A549 (cell line): ENCODE data around the gene DECR2. TPM values are rescaled to one million over a fixed set of nuclear protein-coding genes. Genes with fewer than 3 reads are reported as not detected.

Source experiments
- ATAC-seq, 2 experiments: fragments of 200-7000 bp in 1 of 2; fragments of >200 bp in 1 of 2; cut with Nextera tagmentation in 1 of 2; cut with Tn5 transposase in 1 of 2; 3 replicates each; pipeline versions ENCODE4 v1.8.0 to v1.9.1; 2018 to 2020; ENCODE audit warnings: mild to moderate bottlenecking in 1 of 2, moderate library complexity in 1 of 2
- CTCF ChIA-PET: fragments of 300-600 bp; sonication (Branson Sonifier 250); formaldehyde crosslinking; extraction: SDS; loops from one replicate; lab custom pipeline; 2021; ENCODE audit warnings: antibody characterized with exemption, inconsistent platforms; lab: Yijun Ruan, JAX
- POLR2A ChIA-PET: fragments of 350-600 bp; formaldehyde crosslinking; extraction: SDS; loops from one replicate; lab custom pipeline; 2021; ENCODE audit warnings: antibody characterized with exemption, inconsistent platforms; lab: Yijun Ruan, JAX
- DNase-seq, 2 experiments: peaks; one replicate each; pipeline versions ENCODE4 v3.0.0 to v3.0.0-alpha.2; 2011 to 2016; ENCODE audit warnings: low read depth in 1 of 2, low spot score in 1 of 2
- FAIRE-seq: peaks from 2 replicates; lab custom pipeline; 2011; peaks lifted over from hg19 to GRCh38; lab: Jason Lieb, UNC
- H3K27ac ChIP-seq, 2 experiments: fragments of >200 bp; sonication (Bioruptor Twin); formaldehyde crosslinking; 3 replicates each; pipeline ENCODE4 v1.5.1; 2016 to 2017
- H3K4me1 ChIP-seq: fragments of >200 bp; sonication (Bioruptor Twin); formaldehyde crosslinking; 3 replicates; pipeline ENCODE4 v1.6.1; 2016
- H3K4me2 ChIP-seq: fragments of >200 bp; sonication (Bioruptor Twin); formaldehyde crosslinking; 3 replicates; pipeline ENCODE4 v1.6.1; 2016
- H3K4me3 ChIP-seq: fragments of >200 bp; sonication (Bioruptor Twin); formaldehyde crosslinking; 3 replicates; pipeline ENCODE4 v1.5.1; 2016
- H3K9me3 ChIP-seq: fragments of >200 bp; sonication (Bioruptor Twin); formaldehyde crosslinking; 3 replicates; pipeline ENCODE4 v1.6.1; 2016
- CHD2 ChIP-seq: fragments of 150-350 bp; IDR thresholded peaks from 2 replicates; pipeline ENCODE4 v1.6.1; 2014; ENCODE audit warnings: low read length; ENCODE audit not compliant: partially characterized antibody
- E2F6 ChIP-seq: IDR thresholded peaks from 2 replicates; pipeline ENCODE4 v1.6.1; 2012; ENCODE audit warnings: low read depth, borderline replicate concordance
- EHF ChIP-seq: fragments of 250-450 bp; sonication (Bioruptor Pico); IDR thresholded peaks from 2 replicates; pipeline ENCODE4 v1.5.0; 2020; ENCODE audit warnings: mild to moderate bottlenecking
- EHMT2 ChIP-seq: fragments of 200-600 bp; sonication (generic); IDR thresholded peaks from 2 replicates; pipeline ENCODE4 v1.6.1; 2016; ENCODE audit warnings: antibody characterized with exemption, low read depth, mild to moderate bottlenecking, moderate library complexity
- FOXS1 ChIP-seq: fragments of 250-450 bp; sonication (Bioruptor Pico); IDR thresholded peaks from 2 replicates; pipeline ENCODE4 v1.5.0; 2020; ENCODE audit warnings: mild to moderate bottlenecking, moderate library complexity
- GATA3 ChIP-seq: IDR thresholded peaks from 2 replicates; pipeline ENCODE4 v1.6.1; 2012; ENCODE audit warnings: borderline replicate concordance
- HES2 ChIP-seq: fragments of >200 bp; sonication (Bioruptor Twin); formaldehyde crosslinking; IDR thresholded peaks from 2 replicates; pipeline ENCODE4 v1.6.1; 2016
- HOXB5 ChIP-seq: fragments of 250-450 bp; sonication (Bioruptor Pico); IDR thresholded peaks from 2 replicates; pipeline ENCODE4 v1.5.0; 2020; ENCODE audit warnings: mild to moderate bottlenecking, moderate library complexity
- JUNB ChIP-seq: fragments of >200 bp; sonication (Bioruptor Twin); formaldehyde crosslinking; IDR thresholded peaks from 2 replicates; pipeline ENCODE4 v1.6.1; 2016
- NPAS2 ChIP-seq: fragments of 250-450 bp; sonication (Bioruptor Pico); IDR thresholded peaks from 2 replicates; pipeline ENCODE4 v1.8.0; 2022; ENCODE audit warnings: mild to moderate bottlenecking, moderate library complexity, borderline replicate concordance
- POLR2AphosphoS2 ChIP-seq: conservative IDR thresholded peaks from 2 replicates; pipeline ENCODE4 v1.6.1; 2012; ENCODE audit warnings: low read length, improper control_type of control experiment, inconsistent platforms
- RAD21 ChIP-seq, 2 experiments: fragments of >200 bp in 1 of 2; sonication (Bioruptor Twin) in 1 of 2; formaldehyde crosslinking in 1 of 2; IDR thresholded peaks in 1 of 2; conservative IDR thresholded peaks in 1 of 2; 2 replicates in 1 of 2; 3 replicates in 1 of 2; pipeline ENCODE4 v1.6.1; 2012 to 2018; ENCODE audit warnings: inconsistent platforms in 1 of 2
- RFX5 ChIP-seq: fragments of 450-650 bp; IDR thresholded peaks from 2 replicates; pipeline ENCODE4 v1.7.1; 2014; ENCODE audit warnings: antibody characterized with exemption, mild to moderate bottlenecking, moderate library complexity
- SREBF2 ChIP-seq: fragments of 450-650 bp; IDR thresholded peaks from 2 replicates; pipeline ENCODE4 v1.6.1; 2014; ENCODE audit warnings: mild to moderate bottlenecking, moderate library complexity
- TFCP2L1 ChIP-seq: fragments of 250-450 bp; sonication (Bioruptor Pico); IDR thresholded peaks from 2 replicates; pipeline ENCODE4 v1.5.0; 2021; ENCODE audit warnings: mild to moderate bottlenecking
- TP53 ChIP-seq: fragments of 250-450 bp; sonication (Bioruptor Pico); IDR thresholded peaks from 2 replicates; pipeline ENCODE4 v1.5.0; 2021; ENCODE audit warnings: mild to moderate bottlenecking, moderate library complexity
- ZFP36 ChIP-seq: fragments of 450-650 bp; IDR thresholded peaks from 2 replicates; pipeline ENCODE4 v1.6.1; 2014; ENCODE audit warnings: borderline replicate concordance; ENCODE audit not compliant: partially characterized antibody
- ZSCAN20 ChIP-seq: fragments of 250-450 bp; sonication (Bioruptor Pico); IDR thresholded peaks from 2 replicates; pipeline ENCODE4 v1.8.0; 2022; ENCODE audit warnings: mild to moderate bottlenecking, moderate library complexity
- WGBS: methylation state at CpG from one replicate; pipeline ENCODE4 v1.1.6; 2017; ENCODE audit errors: missing lambda C conversion rate; 5-methylcytosine and 5-hydroxymethylcytosine counted together
- polyA plus RNA-seq, 4 experiments: library from polyadenylated mRNA; depleted of rRNA in 3 of 4; stranded (reverse); fragments of >200 nt; fragmentation: RNase III in 1 of 4; extraction: RNeasy Plus Mini Kit Qiagen cat#74134 plus additional on column Dnase treatment in 1 of 4; gene quantifications; 2 replicates in 3 of 4; 3 replicates in 1 of 4; pipeline ENCODE4 v1.2.3, GENCODE V29; 2011 to 2017
- TF ChIP-seq, protein P1 (sequence below): fragments of >200 bp; sonication (Bioruptor Twin); formaldehyde crosslinking; IDR thresholded peaks from 3 replicates; pipeline ENCODE4 v1.6.1; 2016
- TF ChIP-seq, protein P2 (sequence below): fragments of 450-650 bp; IDR thresholded peaks from 2 replicates; pipeline ENCODE4 v1.6.1; 2014; ENCODE audit warnings: antibody characterized with exemption
- TF ChIP-seq, protein P3 (sequence below): fragments of 150-350 bp; IDR thresholded peaks from 2 replicates; pipeline ENCODE4 v1.6.1; 2014; ENCODE audit warnings: low read depth, mild to moderate bottlenecking, low read length
- TF ChIP-seq, protein P4 (sequence below): fragments of 200-600 bp; sonication (generic); IDR thresholded peaks from 2 replicates; pipeline ENCODE4 v1.6.1; 2016; ENCODE audit warnings: antibody characterized with exemption, mild to moderate bottlenecking, moderate library complexity

Gene DECR2
- polyA plus RNA-seq, 2 of the 4 experiments (the other 2 are of a cell fraction): 15.5 to 34.2 TPM

DNA sequence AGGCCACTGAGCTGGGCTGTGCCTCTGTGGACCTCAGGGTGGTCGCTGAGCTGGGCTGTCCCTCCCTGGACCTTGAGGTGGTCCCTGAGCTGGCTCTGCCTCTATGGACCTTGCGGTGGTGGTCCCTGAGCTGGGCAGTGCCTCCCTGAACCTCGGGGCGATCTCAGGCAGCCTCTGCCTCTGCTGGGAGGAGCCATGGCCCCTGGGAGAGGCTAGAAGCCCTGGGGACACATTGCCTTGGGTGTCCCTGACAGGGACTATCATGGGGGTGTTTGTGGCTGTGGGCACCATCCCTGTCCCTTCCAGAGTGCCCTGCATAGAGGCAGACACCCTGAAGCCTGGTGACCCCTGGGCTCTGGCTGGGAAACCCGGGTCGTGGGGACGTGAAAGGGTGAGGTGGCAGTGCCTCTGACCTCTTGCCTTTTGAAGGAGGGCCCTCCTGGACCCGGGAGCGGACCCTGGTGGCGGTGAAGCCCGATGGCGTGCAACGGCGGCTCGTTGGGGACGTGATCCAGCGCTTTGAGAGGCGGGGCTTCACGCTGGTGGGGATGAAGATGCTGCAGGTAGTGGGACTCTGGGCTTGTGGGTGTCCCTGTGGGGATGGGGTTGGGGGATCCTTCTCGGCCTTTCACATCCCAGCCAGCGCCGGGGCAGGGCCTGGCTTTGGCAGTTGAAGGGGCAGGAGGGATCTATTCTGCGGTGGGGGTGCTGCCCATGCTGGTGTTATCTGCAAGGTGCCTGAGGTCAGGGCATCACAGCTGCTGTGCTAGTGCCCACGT is 2.9 kb upstream of the DECR2 start:
- FAIRE-seq (no peak), DNase-seq (no peak), ATAC-seq (no peak)
- TF ChIP-seq EHMT2: no peak
- 0 out of 2 replicates have a peak, but pooled peaks have one; percentile 19 for TF ChIP-seq TP53 (CRISPR knock-in tag)
- Histone ChIP-seq H3K4me1 (peaks cover 45% of the 10 kb centered on the region), H3K9me3 (no peaks in the 10 kb centered on the region), H3K27ac (peak overlapping the region; percentile 94 to 99; a peak in 4 of 6 replicates), H3K4me2 (peak overlapping the region; percentile 86), H3K4me3 (no peak overlapping the region)
- 77% methylated on average over 21 of the region's 24 CpGs for WGBS
- ChIA-PET CTCF (interaction anchor here (0.6 to 1.3 kb wide), 6 partner anchors 24 to 302 kb away, joined by 3 to 6 read pairs (median 3); no protein-coding TSS in a partner anchor), POLR2A (no interaction called here)

GRCh38 chr16:399340-400019 is 2.2 kb upstream of the DECR2 start:
- CTCF ChIA-PET: interaction anchor here (1.2 to 2.3 kb wide), 2 partner anchors 25 to 127 kb away, joined by 3 to 14 read pairs; partner anchors contain the start of gene RAB11FIP3
- FAIRE-seq (no peak), ATAC-seq (no peak), DNase-seq (peak in 1 of 2 experiments; percentile 19)
- 86% methylated on average over 22 of the region's 22 CpGs for WGBS
- no peak overlapping the region for H3K4me3 ChIP-seq
- POLR2A ChIA-PET: interaction anchor here (0.6 to 1.3 kb wide), 2 partner anchors 13 to 183 kb away, joined by 5 to 9 read pairs; no protein-coding TSS in a partner anchor
- TF ChIP-seq, protein P1, sequence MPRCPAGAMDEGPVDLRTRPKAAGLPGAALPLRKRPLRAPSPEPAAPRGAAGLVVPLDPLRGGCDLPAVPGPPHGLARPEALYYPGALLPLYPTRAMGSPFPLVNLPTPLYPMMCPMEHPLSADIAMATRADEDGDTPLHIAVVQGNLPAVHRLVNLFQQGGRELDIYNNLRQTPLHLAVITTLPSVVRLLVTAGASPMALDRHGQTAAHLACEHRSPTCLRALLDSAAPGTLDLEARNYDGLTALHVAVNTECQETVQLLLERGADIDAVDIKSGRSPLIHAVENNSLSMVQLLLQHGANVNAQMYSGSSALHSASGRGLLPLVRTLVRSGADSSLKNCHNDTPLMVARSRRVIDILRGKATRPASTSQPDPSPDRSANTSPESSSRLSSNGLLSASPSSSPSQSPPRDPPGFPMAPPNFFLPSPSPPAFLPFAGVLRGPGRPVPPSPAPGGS: no peak
- TF ChIP-seq CHD2 (no peak), ZFP36 (no peak), JUNB (no peak), TFCP2L1 (CRISPR knock-in tag) (no peak), POLR2AphosphoS2 (no peak), E2F6 (no peak), GATA3 (no peak), RFX5 (no peak), RAD21 (conservative IDR thresholded peaks at IDR 0.05 in 1 of 2, IDR thresholded peaks at IDR 0.05 in 1 of 2) (no peak), FOXS1 (no peak), SREBF2 (no peak), HOXB5 (CRISPR knock-in tag) (no peak), EHF (no peak), HES2 (no peak), ZSCAN20 (no peak), NPAS2 (CRISPR knock-in tag) (no peak)
- TF ChIP-seq, protein P2, sequence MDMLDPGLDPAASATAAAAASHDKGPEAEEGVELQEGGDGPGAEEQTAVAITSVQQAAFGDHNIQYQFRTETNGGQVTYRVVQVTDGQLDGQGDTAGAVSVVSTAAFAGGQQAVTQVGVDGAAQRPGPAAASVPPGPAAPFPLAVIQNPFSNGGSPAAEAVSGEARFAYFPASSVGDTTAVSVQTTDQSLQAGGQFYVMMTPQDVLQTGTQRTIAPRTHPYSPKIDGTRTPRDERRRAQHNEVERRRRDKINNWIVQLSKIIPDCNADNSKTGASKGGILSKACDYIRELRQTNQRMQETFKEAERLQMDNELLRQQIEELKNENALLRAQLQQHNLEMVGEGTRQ: no peak
- TF ChIP-seq, protein P3, sequence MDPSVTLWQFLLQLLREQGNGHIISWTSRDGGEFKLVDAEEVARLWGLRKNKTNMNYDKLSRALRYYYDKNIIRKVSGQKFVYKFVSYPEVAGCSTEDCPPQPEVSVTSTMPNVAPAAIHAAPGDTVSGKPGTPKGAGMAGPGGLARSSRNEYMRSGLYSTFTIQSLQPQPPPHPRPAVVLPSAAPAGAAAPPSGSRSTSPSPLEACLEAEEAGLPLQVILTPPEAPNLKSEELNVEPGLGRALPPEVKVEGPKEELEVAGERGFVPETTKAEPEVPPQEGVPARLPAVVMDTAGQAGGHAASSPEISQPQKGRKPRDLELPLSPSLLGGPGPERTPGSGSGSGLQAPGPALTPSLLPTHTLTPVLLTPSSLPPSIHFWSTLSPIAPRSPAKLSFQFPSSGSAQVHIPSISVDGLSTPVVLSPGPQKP: no peak
- TF ChIP-seq, protein P4, sequence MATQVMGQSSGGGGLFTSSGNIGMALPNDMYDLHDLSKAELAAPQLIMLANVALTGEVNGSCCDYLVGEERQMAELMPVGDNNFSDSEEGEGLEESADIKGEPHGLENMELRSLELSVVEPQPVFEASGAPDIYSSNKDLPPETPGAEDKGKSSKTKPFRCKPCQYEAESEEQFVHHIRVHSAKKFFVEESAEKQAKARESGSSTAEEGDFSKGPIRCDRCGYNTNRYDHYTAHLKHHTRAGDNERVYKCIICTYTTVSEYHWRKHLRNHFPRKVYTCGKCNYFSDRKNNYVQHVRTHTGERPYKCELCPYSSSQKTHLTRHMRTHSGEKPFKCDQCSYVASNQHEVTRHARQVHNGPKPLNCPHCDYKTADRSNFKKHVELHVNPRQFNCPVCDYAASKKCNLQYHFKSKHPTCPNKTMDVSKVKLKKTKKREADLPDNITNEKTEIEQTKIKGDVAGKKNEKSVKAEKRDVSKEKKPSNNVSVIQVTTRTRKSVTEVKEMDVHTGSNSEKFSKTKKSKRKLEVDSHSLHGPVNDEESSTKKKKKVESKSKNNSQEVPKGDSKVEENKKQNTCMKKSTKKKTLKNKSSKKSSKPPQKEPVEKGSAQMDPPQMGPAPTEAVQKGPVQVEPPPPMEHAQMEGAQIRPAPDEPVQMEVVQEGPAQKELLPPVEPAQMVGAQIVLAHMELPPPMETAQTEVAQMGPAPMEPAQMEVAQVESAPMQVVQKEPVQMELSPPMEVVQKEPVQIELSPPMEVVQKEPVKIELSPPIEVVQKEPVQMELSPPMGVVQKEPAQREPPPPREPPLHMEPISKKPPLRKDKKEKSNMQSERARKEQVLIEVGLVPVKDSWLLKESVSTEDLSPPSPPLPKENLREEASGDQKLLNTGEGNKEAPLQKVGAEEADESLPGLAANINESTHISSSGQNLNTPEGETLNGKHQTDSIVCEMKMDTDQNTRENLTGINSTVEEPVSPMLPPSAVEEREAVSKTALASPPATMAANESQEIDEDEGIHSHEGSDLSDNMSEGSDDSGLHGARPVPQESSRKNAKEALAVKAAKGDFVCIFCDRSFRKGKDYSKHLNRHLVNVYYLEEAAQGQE: no peak
- H3K27ac ChIP-seq: peak overlapping the region in 1 of 2 experiments; percentile 88; a peak in 2 of 6 replicates
- H3K4me2 ChIP-seq: peak overlapping the region; percentile 84; the same call in 1 of the 3 replicates
- peaks cover 45% of the 10 kb centered on the region for H3K4me1 ChIP-seq
- no peaks in the 10 kb centered on the region for H3K9me3 ChIP-seq
